ENCODE data around the gene EZR. TPM values are rescaled to one million over a fixed set of nuclear protein-coding genes. Genes with fewer than 3 reads are reported as not detected.

The EZR gene
- total RNA-seq, 1 experiment from 2014 or later = 375 TPM

GRCh38 chr6:158767709-158768108 lies 51.5 kb downstream of the EZR start:
- no peaks in the 10 kb centered on the region for H3K79me2 ChIP-seq (ENCODE audit: insufficient read depth, low read length)
- no peak overlapping the region for H2BK5ac ChIP-seq (ENCODE audit: insufficient read length, low read length)
- no peaks in the 10 kb centered on the region for H3K9me3 ChIP-seq (ENCODE audit: control insufficient read depth, low read depth, low read length)
- Mint-ChIP-seq H3K4me1 (peaks cover 0 to 7% of the 10 kb centered on the region in 2 experiments; a peak in 3 of 4 replicates), H3K9me3 (no peaks in the 10 kb centered on the region), H3K27me3 (ENCODE audit: low read depth) (no peaks in the 10 kb centered on the region; the same call in none of the 2 replicates), H3K27ac (peak overlapping the region; percentile 44 to 70 (median 59); a peak in 3 of 7 replicates), H3K36me3 (ENCODE audit: insufficient read depth in 1 of 3, low read depth in 3 of 3) (peaks cover 64 to 88% (median 79%) of the 10 kb centered on the region in 3 experiments), H3K4me3 (no peak overlapping the region)
- H2BK12ac ChIP-seq (ENCODE audit: insufficient read length, low read depth, low read length) = no peak overlapping the region
- H3K27me3 ChIP-seq (ENCODE audit: insufficient read depth, low read length) = no peaks in the 10 kb centered on the region
- H4K91ac ChIP-seq (ENCODE audit: insufficient read length, low read depth, low read length) = no peak overlapping the region
- no peak for TF ChIP-seq CTCF (conservative IDR thresholded peaks at IDR 0.05)
- H3K9ac ChIP-seq (ENCODE audit: extremely low read depth, insufficient read length, low read length) = no peak overlapping the region
- H3K14ac ChIP-seq (ENCODE audit: insufficient read depth, low read length) = no peak overlapping the region
- H3K23me2 ChIP-seq (ENCODE audit: insufficient read length, low read depth, low read length, poor library complexity, severe bottlenecking) = no peaks in the 10 kb centered on the region
- H3K79me1 ChIP-seq (ENCODE audit: insufficient read depth, low read depth, low read length, poor library complexity, severe bottlenecking) = no peaks in the 10 kb centered on the region
- H3K18ac ChIP-seq (ENCODE audit: insufficient read length, low read depth, low read length) = no peak overlapping the region
- no peak overlapping the region for H2BK120ac ChIP-seq (ENCODE audit: low read depth, low read length, poor library complexity, severe bottlenecking)
- H3K4me1 ChIP-seq (ENCODE audit: insufficient read depth, low read length) = no peaks in the 10 kb centered on the region
- no peak overlapping the region for H2AFZ ChIP-seq (ENCODE audit: low read length)
- H3K23ac ChIP-seq (ENCODE audit: insufficient read length, low read depth, low read length) = no peak overlapping the region
- H3T11ph ChIP-seq (ENCODE audit: low read length) = no peak overlapping the region
- no peak overlapping the region for H4K5ac ChIP-seq (ENCODE audit: insufficient read length, low read depth, low read length)
- H4K20me1 ChIP-seq (ENCODE audit: control insufficient read depth, insufficient read depth, insufficient read length) = no peaks in the 10 kb centered on the region
- no peak overlapping the region for H2BK20ac ChIP-seq (ENCODE audit: low read depth, low read length, poor library complexity, severe bottlenecking)
- no peak overlapping the region for H3K56ac ChIP-seq (ENCODE audit: insufficient read length, low read depth, low read length)
- no peak overlapping the region for H4K8ac ChIP-seq (replicated peaks; ENCODE audit: insufficient read length, low read depth, low read length)
- H2BK15ac ChIP-seq (ENCODE audit: low read depth, low read length) = no peak overlapping the region
- H2AK5ac ChIP-seq (ENCODE audit: insufficient read length, low read length) = no peak overlapping the region
- no peak for DNase-seq
- no peak overlapping the region for H3K4ac ChIP-seq (ENCODE audit: low read depth, low read length)
- H3K4me2 ChIP-seq (ENCODE audit: insufficient read depth, insufficient read length, low read length) = no peak overlapping the region
- no peak overlapping the region for H3K27ac ChIP-seq (ENCODE audit: insufficient read length, low read depth, low read length)
- no CpG with 5 or more reads among the region's 6 CpGs for WGBS (ENCODE audit: extremely low coverage, insufficient read length, low lambda C conversion rate)
